GM23338 (cell line): Measurements from ENCODE around the gene KLHL6. TPM values are rescaled to one million over a fixed set of nuclear protein-coding genes. Genes with fewer than 3 reads are reported as not detected.
"Not testable (repeated sequence)": the region's sequence is repeated elsewhere in the genome, so short reads cannot be mapped to it uniquely, and the experiment has no call there.

ENCODE experiments used
- ATAC-seq: fragments of 200-7000 bp; cut with Tn5 transposase; 3 replicates; pipeline ENCODE4 v1.9.1; 2020
- DNase-seq: peaks from one replicate; pipeline ENCODE4 v3.0.0-alpha.2; 2015; ENCODE audit warnings: low spot score
- H2AFZ ChIP-seq: fragments of 200-600 bp; sonication (generic); 2 replicates; pipeline ENCODE4 v1.8.0; 2016; ENCODE audit warnings: antibody characterized with exemption, mild to moderate bottlenecking, moderate library complexity
- H3F3A ChIP-seq: fragments of 200-600 bp; sonication (generic); replicated peaks from 2 replicates; pipeline ENCODE4 v1.8.0; 2017; ENCODE audit warnings: antibody characterized with exemption, mixed run types, low read depth
- H3K27ac ChIP-seq: fragments of 200-600 bp; sonication (generic); 2 replicates; pipeline ENCODE4 v1.6.1; 2016; ENCODE audit warnings: low read depth
- H3K27me3 ChIP-seq: fragments of 200-600 bp; sonication (generic); 2 replicates; pipeline ENCODE4 v1.8.0; 2016; ENCODE audit warnings: mild to moderate bottlenecking, mixed run types, moderate library complexity; ENCODE audit not compliant: insufficient read depth
- H3K36me3 ChIP-seq: fragments of 200-600 bp; sonication (generic); 2 replicates; pipeline ENCODE4 v1.8.0; 2016; ENCODE audit warnings: mild to moderate bottlenecking; ENCODE audit not compliant: insufficient read depth
- H3K4me1 ChIP-seq: fragments of 200-600 bp; sonication (generic); 2 replicates; pipeline ENCODE4 v1.8.0; 2016; ENCODE audit warnings: mild to moderate bottlenecking, moderate library complexity; ENCODE audit not compliant: insufficient read depth
- H3K4me2 ChIP-seq: fragments of 200-600 bp; sonication (generic); 2 replicates; pipeline ENCODE4 v1.7.1; 2017; ENCODE audit warnings: mixed run types
- H3K4me3 ChIP-seq: fragments of 200-600 bp; sonication (generic); 2 replicates; pipeline ENCODE4 v1.6.1; 2016; ENCODE audit warnings: mixed run types
- H3K79me2 ChIP-seq: fragments of 200-600 bp; sonication (generic); replicated peaks from 2 replicates; pipeline ENCODE4 v1.8.0; 2017; ENCODE audit warnings: mild to moderate bottlenecking; ENCODE audit not compliant: insufficient read depth
- H3K9me2 ChIP-seq: fragments of 200-600 bp; sonication (generic); 2 replicates; pipeline ENCODE4 v1.8.0; 2017; ENCODE audit not compliant: insufficient read depth
- H4K20me1 ChIP-seq: fragments of 200-600 bp; sonication (generic); replicated peaks from 2 replicates; pipeline ENCODE4 v1.8.0; 2017; ENCODE audit warnings: mild to moderate bottlenecking; ENCODE audit not compliant: insufficient read depth
- H3K27ac Mint-ChIP-seq: 2 replicates; pipeline ENCODE4 v1.8.0; 2020; ENCODE audit warnings: inconsistent platforms, mild to moderate bottlenecking, moderate library complexity, mixed read lengths
- H3K27me3 Mint-ChIP-seq: 3 replicates; pipeline ENCODE4 v1.8.0; 2022; ENCODE audit warnings: low read depth, mild to moderate bottlenecking, moderate library complexity, mixed read lengths, inconsistent platforms; ENCODE audit not compliant: insufficient read depth, poor library complexity
- H3K36me3 Mint-ChIP-seq: 3 replicates; pipeline ENCODE4 v1.8.0; 2021; ENCODE audit warnings: low read depth, mild to moderate bottlenecking, inconsistent platforms, moderate library complexity, mixed read lengths
- H3K4me1 Mint-ChIP-seq: 3 replicates; pipeline ENCODE4 v1.8.0; 2020; ENCODE audit warnings: mild to moderate bottlenecking, inconsistent platforms, mixed read lengths
- H3K4me3 Mint-ChIP-seq: 3 replicates; pipeline ENCODE4 v1.8.0; 2021; ENCODE audit warnings: moderate library complexity, mild to moderate bottlenecking, inconsistent platforms, mixed read lengths
- H3K9me3 Mint-ChIP-seq: 3 replicates; pipeline ENCODE4 v1.8.0; 2020; ENCODE audit warnings: moderate library complexity, mild to moderate bottlenecking, inconsistent platforms, mixed read lengths
- CREB1 ChIP-seq: fragments of 250-450 bp; sonication (Bioruptor Pico); IDR thresholded peaks from 2 replicates; pipeline ENCODE4 v1.5.0; 2020; ENCODE audit warnings: low read depth, mild to moderate bottlenecking, moderate library complexity
- CTCF ChIP-seq, 2 experiments: fragments of 200-600 bp in 1 of 2; sonication (generic) in 1 of 2; conservative IDR thresholded peaks; 2 replicates each; pipeline versions ENCODE4 v1.5.1 to v1.6.1; 2016 to 2017; ENCODE audit warnings: antibody characterized with exemption in 2 of 2, low read depth in 2 of 2, mild to moderate bottlenecking in 2 of 2, moderate library complexity in 1 of 2
- EZH2 ChIP-seq: fragments of 200-600 bp; sonication (generic); IDR thresholded peaks from one replicate; pipeline ENCODE4 v1.8.0; 2017; ENCODE audit warnings: antibody characterized with exemption, mild to moderate bottlenecking, low read depth; ENCODE audit not compliant: unreplicated experiment
- EZH2phosphoT487 ChIP-seq: fragments of 200-600 bp; sonication (generic); IDR thresholded peaks from one replicate; pipeline ENCODE4 v1.8.1; 2018; ENCODE audit warnings: antibody characterized with exemption; ENCODE audit not compliant: unreplicated experiment
- NANOG ChIP-seq: IDR thresholded peaks from 2 replicates; pipeline ENCODE4 v1.6.1; 2016; ENCODE audit warnings: antibody characterized with exemption, borderline replicate concordance
- POLR2AphosphoS5 ChIP-seq: IDR thresholded peaks from 2 replicates; pipeline ENCODE4 v1.6.1; 2016; ENCODE audit warnings: antibody characterized with exemption, low read depth
- ZNF114 ChIP-seq: fragments of 250-450 bp; sonication (Bioruptor Pico); IDR thresholded peaks from 2 replicates; pipeline ENCODE4 v1.5.0; 2020; ENCODE audit warnings: mild to moderate bottlenecking, moderate library complexity
- ZNF331 ChIP-seq: fragments of 250-450 bp; sonication (Bioruptor Pico); IDR thresholded peaks from 2 replicates; pipeline ENCODE4 v1.5.0; 2020; ENCODE audit warnings: low read depth, mild to moderate bottlenecking, moderate library complexity
- polyA plus RNA-seq: library from polyadenylated mRNA; unstranded; fragments of >200 nt; fragmentation: Nextera tagmentation; extraction: Ambion mirVana; gene quantifications from 2 replicates; pipeline ENCODE4 v1.2.1, GENCODE V29; 2016
- total RNA-seq: library from RNA; depleted of rRNA; stranded (reverse); fragments of >200 nt; shearing (Covaris generic); gene quantifications from 2 replicates; pipeline ENCODE4 v1.2.3, GENCODE V29; 2014
- TF ChIP-seq, protein P1 (sequence below): IDR thresholded peaks from 2 replicates; pipeline ENCODE4 v1.6.1; 2016; ENCODE audit warnings: antibody characterized with exemption
- TF ChIP-seq, protein P2 (sequence below): fragments of 250-450 bp; sonication (Bioruptor Pico); IDR thresholded peaks from 2 replicates; pipeline ENCODE4 v1.5.0; 2020; ENCODE audit warnings: mild to moderate bottlenecking, moderate library complexity

The KLHL6 gene
- total and polyA plus RNA-seq, 2 experiments from 2014 or later, result not detected

DNA sequence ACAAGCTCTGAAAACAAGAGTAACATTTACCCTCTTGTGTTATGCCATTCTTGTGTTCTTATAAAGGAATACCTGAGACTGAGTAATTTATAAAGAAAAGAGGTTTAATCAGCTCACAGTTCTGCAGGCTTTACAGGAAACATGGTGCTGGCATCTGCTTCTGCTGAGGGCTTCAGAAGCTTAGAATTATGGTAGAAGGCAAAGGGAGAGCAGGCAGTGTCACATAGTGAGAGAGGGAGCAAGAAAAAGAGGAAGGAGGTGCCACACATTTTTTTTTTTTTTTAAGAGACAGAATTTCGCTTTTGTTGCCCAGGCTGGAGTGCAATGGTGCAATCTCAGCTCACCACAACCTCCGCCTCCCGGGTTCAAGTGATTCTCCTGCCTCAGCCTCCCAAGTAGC lies 115.0 kb downstream of the KLHL6 start:
- H3K79me2 ChIP-seq, H3K27me3 Mint-ChIP-seq, DNase-seq, H3K9me2 ChIP-seq, H3K27ac ChIP-seq, H3K27me3 ChIP-seq, ATAC-seq, H3K4me3 Mint-ChIP-seq, H3K4me3 ChIP-seq, H3K4me2 ChIP-seq, H3K27ac Mint-ChIP-seq, H4K20me1 ChIP-seq, H3F3A ChIP-seq: not testable (repeated sequence)
- Histone ChIP-seq H3K36me3 (peaks cover 11% of the 10 kb centered on the region; the same call in 1 of the 2 replicates), H3K4me1 (peaks cover 25% of the 10 kb centered on the region), H2AFZ (peak overlapping the region; percentile 20; the same call in 1 of the 2 replicates)
- Mint-ChIP-seq H3K36me3 (peaks cover 11% of the 10 kb centered on the region), H3K4me1 (peaks cover 19% of the 10 kb centered on the region), H3K9me3 (peaks cover 22% of the 10 kb centered on the region)

DNA sequence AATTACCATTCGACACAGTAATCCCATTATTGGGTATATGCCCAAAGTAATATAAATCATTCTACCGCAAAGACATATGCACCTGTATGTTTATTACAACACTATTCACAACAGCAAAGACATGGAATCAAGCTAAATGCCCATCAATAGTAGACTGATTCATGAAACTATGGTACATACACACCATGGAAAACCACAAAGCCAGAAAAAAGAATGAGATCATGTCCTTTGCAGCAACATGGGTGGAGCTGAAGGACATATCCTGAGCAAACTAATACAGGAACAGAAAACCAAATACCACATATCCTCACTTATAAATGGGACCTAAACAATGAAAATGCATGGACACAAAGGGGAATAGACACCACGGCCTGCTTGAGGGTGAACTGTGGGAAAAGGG lies 116.0 kb downstream of the KLHL6 start:
- DNase-seq (no peak), ATAC-seq (no peak)
- no peaks in the 10 kb centered on the region for H3K79me2 ChIP-seq
- no peak overlapping the region for H3K27ac ChIP-seq
- no peaks in the 10 kb centered on the region for H3K9me2 ChIP-seq
- Mint-ChIP-seq H3K27ac (no peak overlapping the region), H3K36me3 (peaks cover 11% of the 10 kb centered on the region), H3K9me3 (peaks cover 20% of the 10 kb centered on the region), H3K4me3 (no peak overlapping the region), H3K27me3 (no peaks in the 10 kb centered on the region), H3K4me1 (peaks cover 29% of the 10 kb centered on the region)
- no peak overlapping the region for H3K4me3 ChIP-seq
- no peak overlapping the region for H3K4me2 ChIP-seq
- H3K27me3 ChIP-seq, result no peaks in the 10 kb centered on the region
- peaks cover 3% of the 10 kb centered on the region; the same call in 1 of the 2 replicates for H3F3A ChIP-seq
- H4K20me1 ChIP-seq, result no peaks in the 10 kb centered on the region
- H3K4me1 ChIP-seq, result peaks cover 35% of the 10 kb centered on the region
- no peak overlapping the region for H2AFZ ChIP-seq
- H3K36me3 ChIP-seq, result peaks cover 9% of the 10 kb centered on the region; the same call in 1 of the 2 replicates
- TF ChIP-seq EZH2phosphoT487, result no peak
- TF ChIP-seq, protein P1, sequence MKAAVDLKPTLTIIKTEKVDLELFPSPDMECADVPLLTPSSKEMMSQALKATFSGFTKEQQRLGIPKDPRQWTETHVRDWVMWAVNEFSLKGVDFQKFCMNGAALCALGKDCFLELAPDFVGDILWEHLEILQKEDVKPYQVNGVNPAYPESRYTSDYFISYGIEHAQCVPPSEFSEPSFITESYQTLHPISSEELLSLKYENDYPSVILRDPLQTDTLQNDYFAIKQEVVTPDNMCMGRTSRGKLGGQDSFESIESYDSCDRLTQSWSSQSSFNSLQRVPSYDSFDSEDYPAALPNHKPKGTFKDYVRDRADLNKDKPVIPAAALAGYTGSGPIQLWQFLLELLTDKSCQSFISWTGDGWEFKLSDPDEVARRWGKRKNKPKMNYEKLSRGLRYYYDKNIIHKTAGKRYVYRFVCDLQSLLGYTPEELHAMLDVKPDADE, result no peak
- TF ChIP-seq NANOG, result no peak
- TF ChIP-seq CREB1, result no peak
- TF ChIP-seq, protein P2, sequence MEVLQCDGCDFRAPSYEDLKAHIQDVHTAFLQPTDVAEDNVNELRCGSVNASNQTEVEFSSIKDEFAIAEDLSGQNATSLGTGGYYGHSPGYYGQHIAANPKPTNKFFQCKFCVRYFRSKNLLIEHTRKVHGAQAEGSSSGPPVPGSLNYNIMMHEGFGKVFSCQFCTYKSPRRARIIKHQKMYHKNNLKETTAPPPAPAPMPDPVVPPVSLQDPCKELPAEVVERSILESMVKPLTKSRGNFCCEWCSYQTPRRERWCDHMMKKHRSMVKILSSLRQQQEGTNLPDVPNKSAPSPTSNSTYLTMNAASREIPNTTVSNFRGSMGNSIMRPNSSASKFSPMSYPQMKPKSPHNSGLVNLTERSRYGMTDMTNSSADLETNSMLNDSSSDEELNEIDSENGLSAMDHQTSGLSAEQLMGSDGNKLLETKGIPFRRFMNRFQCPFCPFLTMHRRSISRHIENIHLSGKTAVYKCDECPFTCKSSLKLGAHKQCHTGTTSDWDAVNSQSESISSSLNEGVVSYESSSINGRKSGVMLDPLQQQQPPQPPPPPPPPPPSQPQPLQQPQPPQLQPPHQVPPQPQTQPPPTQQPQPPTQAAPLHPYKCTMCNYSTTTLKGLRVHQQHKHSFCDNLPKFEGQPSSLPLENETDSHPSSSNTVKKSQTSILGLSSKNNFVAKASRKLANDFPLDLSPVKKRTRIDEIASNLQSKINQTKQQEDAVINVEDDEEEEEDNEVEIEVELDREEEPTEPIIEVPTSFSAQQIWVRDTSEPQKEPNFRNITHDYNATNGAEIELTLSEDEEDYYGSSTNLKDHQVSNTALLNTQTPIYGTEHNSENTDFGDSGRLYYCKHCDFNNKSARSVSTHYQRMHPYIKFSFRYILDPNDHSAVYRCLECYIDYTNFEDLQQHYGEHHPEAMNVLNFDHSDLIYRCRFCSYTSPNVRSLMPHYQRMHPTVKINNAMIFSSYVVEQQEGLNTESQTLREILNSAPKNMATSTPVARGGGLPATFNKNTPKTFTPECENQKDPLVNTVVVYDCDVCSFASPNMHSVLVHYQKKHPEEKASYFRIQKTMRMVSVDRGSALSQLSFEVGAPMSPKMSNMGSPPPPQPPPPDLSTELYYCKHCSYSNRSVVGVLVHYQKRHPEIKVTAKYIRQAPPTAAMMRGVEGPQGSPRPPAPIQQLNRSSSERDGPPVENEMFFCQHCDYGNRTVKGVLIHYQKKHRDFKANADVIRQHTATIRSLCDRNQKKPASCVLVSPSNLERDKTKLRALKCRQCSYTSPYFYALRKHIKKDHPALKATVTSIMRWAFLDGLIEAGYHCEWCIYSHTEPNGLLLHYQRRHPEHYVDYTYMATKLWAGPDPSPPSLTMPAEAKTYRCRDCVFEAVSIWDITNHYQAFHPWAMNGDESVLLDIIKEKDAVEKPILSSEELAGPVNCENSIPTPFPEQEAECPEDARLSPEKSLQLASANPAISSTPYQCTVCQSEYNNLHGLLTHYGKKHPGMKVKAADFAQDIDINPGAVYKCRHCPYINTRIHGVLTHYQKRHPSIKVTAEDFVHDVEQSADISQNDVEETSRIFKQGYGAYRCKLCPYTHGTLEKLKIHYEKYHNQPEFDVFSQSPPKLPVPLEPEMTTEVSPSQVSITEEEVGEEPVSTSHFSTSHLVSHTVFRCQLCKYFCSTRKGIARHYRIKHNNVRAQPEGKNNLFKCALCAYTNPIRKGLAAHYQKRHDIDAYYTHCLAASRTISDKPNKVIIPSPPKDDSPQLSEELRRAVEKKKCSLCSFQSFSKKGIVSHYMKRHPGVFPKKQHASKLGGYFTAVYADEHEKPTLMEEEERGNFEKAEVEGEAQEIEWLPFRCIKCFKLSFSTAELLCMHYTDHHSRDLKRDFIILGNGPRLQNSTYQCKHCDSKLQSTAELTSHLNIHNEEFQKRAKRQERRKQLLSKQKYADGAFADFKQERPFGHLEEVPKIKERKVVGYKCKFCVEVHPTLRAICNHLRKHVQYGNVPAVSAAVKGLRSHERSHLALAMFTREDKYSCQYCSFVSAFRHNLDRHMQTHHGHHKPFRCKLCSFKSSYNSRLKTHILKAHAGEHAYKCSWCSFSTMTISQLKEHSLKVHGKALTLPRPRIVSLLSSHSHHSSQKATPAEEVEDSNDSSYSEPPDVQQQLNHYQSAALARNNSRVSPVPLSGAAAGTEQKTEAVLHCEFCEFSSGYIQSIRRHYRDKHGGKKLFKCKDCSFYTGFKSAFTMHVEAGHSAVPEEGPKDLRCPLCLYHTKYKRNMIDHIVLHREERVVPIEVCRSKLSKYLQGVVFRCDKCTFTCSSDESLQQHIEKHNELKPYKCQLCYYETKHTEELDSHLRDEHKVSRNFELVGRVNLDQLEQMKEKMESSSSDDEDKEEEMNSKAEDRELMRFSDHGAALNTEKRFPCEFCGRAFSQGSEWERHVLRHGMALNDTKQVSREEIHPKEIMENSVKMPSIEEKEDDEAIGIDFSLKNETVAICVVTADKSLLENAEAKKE (CRISPR knock-in tag), result no peak
- no peak for TF ChIP-seq ZNF114 (CRISPR knock-in tag)
- TF ChIP-seq EZH2, result no peak
- TF ChIP-seq ZNF331 (CRISPR knock-in tag), result no peak
- no peak for TF ChIP-seq CTCF (conservative IDR thresholded peaks at IDR 0.05; ENCODE audit: low read depth in 2 of 2)
- TF ChIP-seq POLR2AphosphoS5, result no peak
